IMR-90 (cell line): Measurements from ENCODE around the gene PNMA8A. TPM values are rescaled to one million over a fixed set of nuclear protein-coding genes. Genes with fewer than 3 reads are reported as not detected.

Experiments
- ATAC-seq: fragments of 200-7000 bp; cut with Tn5 transposase; 2 replicates; pipeline ENCODE4 v1.9.1; 2020; ENCODE audit warnings: low read depth, mild to moderate bottlenecking, moderate library complexity
- BruUV-seq: library from RNA; stranded (reverse); fragments of 400-500 nt; replicated peaks from 2 replicates; lab custom pipeline; 2021; lab: Mats Ljungman, UMichigan
- CTCF ChIA-PET: fragments of 300-600 bp; formaldehyde crosslinking; extraction: SDS; loops from one replicate; lab custom pipeline; 2021; ENCODE audit warnings: antibody characterized with exemption; lab: Yijun Ruan, JAX
- POLR2A ChIA-PET: fragments of 300-600 bp; sonication (Branson Sonifier 250); formaldehyde crosslinking; loops from one replicate; lab custom pipeline; 2022; ENCODE audit warnings: antibody characterized with exemption; ENCODE audit not compliant: unreplicated experiment; lab: Charles Lee
- DNase-seq: peaks from one replicate; pipeline ENCODE4 v3.0.0; 2013
- H2AFZ ChIP-seq: replicated peaks from 2 replicates; pipeline ENCODE3; 2013; ENCODE audit warnings: low read length, mild to moderate bottlenecking; ENCODE audit not compliant: poor library complexity
- H2AK5ac ChIP-seq: 2 replicates; pipeline ENCODE4 v1.6.1; 2013; ENCODE audit warnings: low read depth, low read length, inconsistent platforms
- H2AK9ac ChIP-seq: replicated peaks from 2 replicates; pipeline ENCODE3; 2013; ENCODE audit warnings: mild to moderate bottlenecking, low read depth, low read length, moderate library complexity; ENCODE audit not compliant: poor library complexity
- H2BK120ac ChIP-seq: 2 replicates; pipeline ENCODE4 v1.6.1; 2013; ENCODE audit warnings: low read depth, low read length, inconsistent platforms
- H2BK15ac ChIP-seq: 3 replicates; pipeline ENCODE4 v1.6.1; 2013; ENCODE audit warnings: low read depth, low read length, inconsistent platforms
- H2BK20ac ChIP-seq: 2 replicates; pipeline ENCODE4 v1.6.1; 2013; ENCODE audit warnings: low read depth, mild to moderate bottlenecking, inconsistent platforms, low read length, moderate library complexity
- H2BK5ac ChIP-seq: 2 replicates; pipeline ENCODE4 v1.6.1; 2013; ENCODE audit warnings: mild to moderate bottlenecking, low read depth, low read length, inconsistent platforms; ENCODE audit not compliant: poor library complexity, severe bottlenecking
- H3K14ac ChIP-seq: replicated peaks from 2 replicates; pipeline ENCODE4 v1.6.1; 2013; ENCODE audit warnings: low read depth, low read length, inconsistent platforms
- H3K18ac ChIP-seq: 2 replicates; pipeline ENCODE4 v1.6.1; 2013; ENCODE audit warnings: low read depth, low read length, control low read depth
- H3K23ac ChIP-seq: 2 replicates; pipeline ENCODE4 v1.6.1; 2013; ENCODE audit warnings: low read depth, low read length, inconsistent platforms
- H3K27ac ChIP-seq: 2 replicates; pipeline ENCODE4 v1.5.1; 2013; ENCODE audit warnings: mild to moderate bottlenecking, control low read depth, low read length; ENCODE audit not compliant: insufficient read depth
- H3K27me3 ChIP-seq: 2 replicates; pipeline ENCODE4 v1.6.1; 2013; ENCODE audit warnings: low read length; ENCODE audit not compliant: control insufficient read depth, insufficient read depth
- H3K36me3 ChIP-seq: 2 replicates; pipeline ENCODE4 v1.6.1; 2013; ENCODE audit warnings: low read length, mixed read lengths; ENCODE audit not compliant: control insufficient read depth, insufficient read depth
- H3K4ac ChIP-seq: 2 replicates; pipeline ENCODE4 v1.6.1; 2013; ENCODE audit warnings: low read depth, low read length, inconsistent platforms
- H3K4me1 ChIP-seq: 2 replicates; pipeline ENCODE4 v1.6.1; 2013; ENCODE audit warnings: low read length, mixed read lengths; ENCODE audit not compliant: control insufficient read depth, insufficient read depth
- H3K4me2 ChIP-seq: 2 replicates; pipeline ENCODE4 v1.6.1; 2013; ENCODE audit warnings: low read depth, mild to moderate bottlenecking, control low read depth, low read length, moderate library complexity
- H3K4me3 ChIP-seq: 2 replicates; pipeline ENCODE4 v1.5.1; 2013; ENCODE audit warnings: low read depth, mild to moderate bottlenecking, control low read depth, low read length, moderate library complexity; ENCODE audit not compliant: insufficient read depth
- H3K56ac ChIP-seq: 2 replicates; pipeline ENCODE4 v1.6.1; 2013; ENCODE audit warnings: low read length, inconsistent platforms; ENCODE audit not compliant: insufficient read depth; ENCODE audit errors: extremely low read depth
- H3K79me1 ChIP-seq, 2 experiments: 2 replicates each; pipeline ENCODE4 v1.6.1; 2013; ENCODE audit warnings: low read length in 2 of 2, inconsistent platforms in 1 of 2, low read depth in 1 of 2
- H3K9ac ChIP-seq: 2 replicates; pipeline ENCODE4 v1.6.1; 2013; ENCODE audit warnings: low read depth, low read length, control low read depth
- H3K9me1 ChIP-seq: 2 replicates; pipeline ENCODE4 v1.6.1; 2013; ENCODE audit warnings: low read length, inconsistent platforms; ENCODE audit not compliant: insufficient read depth
- H3K9me3 ChIP-seq: 2 replicates; pipeline ENCODE4 v1.6.1; 2013; ENCODE audit warnings: low read length; ENCODE audit not compliant: control insufficient read depth, insufficient read depth
- H4K20me1 ChIP-seq: 2 replicates; pipeline ENCODE4 v1.6.1; 2013; ENCODE audit warnings: low read length, inconsistent platforms; ENCODE audit not compliant: insufficient read depth
- H4K5ac ChIP-seq: 2 replicates; pipeline ENCODE4 v1.6.1; 2013; ENCODE audit warnings: mild to moderate bottlenecking, low read depth, low read length, control low read depth
- H4K8ac ChIP-seq, 2 experiments: 2 replicates each; pipeline ENCODE4 v1.6.1; 2013; ENCODE audit warnings: low read depth in 2 of 2, low read length in 2 of 2, control low read depth in 1 of 2, inconsistent platforms in 1 of 2
- H4K91ac ChIP-seq: 2 replicates; pipeline ENCODE4 v1.6.1; 2013; ENCODE audit warnings: low read depth, low read length, inconsistent platforms; ENCODE audit not compliant: insufficient read depth
- BHLHE40 ChIP-seq: fragments of 150-350 bp; IDR thresholded peaks from 2 replicates; pipeline ENCODE4 v1.6.1; 2016; ENCODE audit warnings: mild to moderate bottlenecking, low read depth, low read length
- CEBPB ChIP-seq: IDR thresholded peaks from 2 replicates; pipeline ENCODE4 v1.6.1; 2012; ENCODE audit warnings: low read depth, low read length, improper control_type of control experiment
- CHD1 ChIP-seq: IDR thresholded peaks from 2 replicates; pipeline ENCODE4 v1.6.1; 2012; ENCODE audit warnings: low read depth, low read length, improper control_type of control experiment
- CTCF ChIP-seq: conservative IDR thresholded peaks from 2 replicates; pipeline ENCODE4 v1.5.1; 2012; ENCODE audit warnings: mild to moderate bottlenecking, low read depth, low read length, improper control_type of control experiment
- ELK1 ChIP-seq: fragments of 150-350 bp; IDR thresholded peaks from 2 replicates; pipeline ENCODE4 v1.6.1; 2016; ENCODE audit warnings: low read depth, mild to moderate bottlenecking, low read length, moderate library complexity, borderline replicate concordance
- FOS ChIP-seq: fragments of 150-350 bp; IDR thresholded peaks from 2 replicates; pipeline ENCODE4 v1.6.1; 2016; ENCODE audit warnings: low read depth, low read length
- MAFK ChIP-seq: IDR thresholded peaks from 2 replicates; pipeline ENCODE4 v1.6.1; 2012; ENCODE audit warnings: low read depth, low read length, improper control_type of control experiment
- MAZ ChIP-seq: IDR thresholded peaks from 2 replicates; pipeline ENCODE4 v1.6.1; 2012; ENCODE audit warnings: low read depth, mild to moderate bottlenecking, low read length, improper control_type of control experiment, moderate library complexity, borderline replicate concordance
- NFE2L2 ChIP-seq: fragments of 150-350 bp; IDR thresholded peaks from 2 replicates; pipeline ENCODE4 v1.6.1; 2016; ENCODE audit warnings: low read depth, mild to moderate bottlenecking, low read length
- POLR2A ChIP-seq: IDR thresholded peaks from 2 replicates; pipeline ENCODE4 v1.6.1; 2012; ENCODE audit warnings: mild to moderate bottlenecking, low read depth, low read length
- RAD21 ChIP-seq: IDR thresholded peaks from 2 replicates; pipeline ENCODE4 v1.6.1; 2012; ENCODE audit warnings: low read length, improper control_type of control experiment
- RCOR1 ChIP-seq: IDR thresholded peaks from 2 replicates; pipeline ENCODE4 v1.6.1; 2012; ENCODE audit warnings: mild to moderate bottlenecking, low read length, improper control_type of control experiment; ENCODE audit not compliant: insufficient replicate concordance
- RFX5 ChIP-seq: IDR thresholded peaks from 2 replicates; pipeline ENCODE4 v1.8.0; 2012; ENCODE audit warnings: low read depth, mild to moderate bottlenecking, low read length, moderate library complexity
- SMC3 ChIP-seq: fragments of 150-350 bp; IDR thresholded peaks from 2 replicates; pipeline ENCODE4 v1.6.1; 2016; ENCODE audit warnings: low read depth, mild to moderate bottlenecking, antibody characterized with exemption, low read length, moderate library complexity
- USF2 ChIP-seq: fragments of 150-350 bp; IDR thresholded peaks from 2 replicates; pipeline ENCODE4 v1.6.1; 2017; ENCODE audit warnings: mild to moderate bottlenecking, antibody characterized with exemption, low read length, low read depth
- WGBS, 2 experiments: methylation state at CpG; one replicate each; pipeline versions ENCODE4 v1.1.5 to v1.1.7; 2013; ENCODE audit warnings: missing lambda C conversion rate in 2 of 2; ENCODE audit not compliant: insufficient read length in 1 of 2; ENCODE audit errors: extremely low coverage in 2 of 2; 5-methylcytosine and 5-hydroxymethylcytosine counted together
- dilution Hi-C: fragments of 300-500 bp; cut with HindIII; formaldehyde crosslinking; loops from one replicate; pipeline ENCODE4 v1.14.3; 2018; ENCODE audit warnings: low sequenced_read_pairs; ENCODE audit not compliant: unreplicated experiment
- in situ Hi-C: fragments of 300-500 bp; cut with MboI; formaldehyde crosslinking; loops from 3 replicates; pipeline ENCODE4 v1.14.3; 2019; ENCODE audit warnings: low sequenced_read_pairs, inconsistent platforms, mixed read lengths
- intact Hi-C: fragments of 100-400 bp; cut with micrococcal nuclease; formaldehyde crosslinking; loops from 2 replicates; pipeline ENCODE4 v1.10.0; 2022
- polyA plus RNA-seq, 3 experiments: library from polyadenylated mRNA; depleted of rRNA; stranded (reverse); fragments of >200 nt; gene quantifications; 2 replicates each; pipeline ENCODE4 v1.2.3, GENCODE V29; 2012; ENCODE audit warnings: low replicate concordance in 1 of 3
- total RNA-seq: library from RNA; depleted of rRNA; stranded (reverse); fragments of >200 nt; gene quantifications from 2 replicates; pipeline ENCODE4 v1.2.3, GENCODE V29; 2012

Gene PNMA8A
- total and polyA plus RNA-seq, 2 of the 4 experiments (the other 2 are of a cell fraction): 0.77 to 0.90 TPM

- Histone ChIP-seq H3K18ac (no peak overlapping the region), H2BK20ac (no peak overlapping the region), H4K8ac (no peak overlapping the region), H3K9me1 (0 out of 2 replicates have a peak, but pooled peaks cover 2% of the 10 kb centered on the region), H2AK9ac (no peak overlapping the region), H3K4me2 (no peak overlapping the region), H3K4me3 (no peak overlapping the region), H3K4ac (no peak overlapping the region), H4K91ac (no peak overlapping the region), H2BK120ac (no peak overlapping the region), H3K79me1 (no peaks in the 10 kb centered on the region), H3K4me1 (peaks cover 1% of the 10 kb centered on the region; the same call in 1 of the 2 replicates), H2AFZ (no peak overlapping the region), H3K9ac (no peak overlapping the region), H4K20me1 (no peaks in the 10 kb centered on the region), H3K9me3 (peaks cover 5% of the 10 kb centered on the region), H2BK5ac (no peak overlapping the region), H3K27ac (no peak overlapping the region), H3K23ac (no peak overlapping the region), H4K5ac (no peak overlapping the region), H2BK15ac (no peak overlapping the region), H2AK5ac (no peak overlapping the region), H3K14ac (no peak overlapping the region), H3K56ac (no peak overlapping the region), H3K36me3 (no peaks in the 10 kb centered on the region), H3K27me3 (no peaks in the 10 kb centered on the region; the same call in 1 of the 2 replicates)
- dilution Hi-C loops: no loop called here
- DNase-seq: no peak
- CTCF ChIA-PET: no interaction called here
- in situ Hi-C loops: no loop called here
- BruUV-seq: no TSS peak
- intact Hi-C loops: no loop called here
- 85% methylated on average over 10 of the region's 15 CpGs; no CpG with 5 or more reads in 1 of the 2 experiments for WGBS, 2 experiments
- TF ChIP-seq RAD21 (no peak), CHD1 (no peak), MAFK (no peak), BHLHE40 (no peak), NFE2L2 (no peak), FOS (no peak), USF2 (no peak), CTCF (no peak), MAZ (no peak), ELK1 (no peak), CEBPB (no peak), POLR2A (no peak), RFX5 (no peak), SMC3 (no peak), RCOR1 (no peak)
- POLR2A ChIA-PET: no interaction called here
- ATAC-seq: no peak
Observed at GRCh38 chr19:46446021-46446420, 25.3 kb downstream of the PNMA8A start.
